GM12878 (cell line): ENCODE measurements around the gene PHF1. TPM values are rescaled to one million over a fixed set of nuclear protein-coding genes. Genes with fewer than 3 reads are reported as not detected.
A peak's percentile ranks its signal among the peaks of the same experiment; 100 is the strongest.

ENCODE experiments used
- ATF7 ChIP-seq: fragments of 450-650 bp; IDR thresholded peaks from 2 replicates; pipeline ENCODE4 v1.6.1; 2016; ENCODE audit warnings: low read depth, mild to moderate bottlenecking
- CBX3 ChIP-seq: fragments of 200-600 bp; sonication (generic); IDR thresholded peaks from 2 replicates; pipeline ENCODE4 v1.6.1; 2016; ENCODE audit warnings: low read depth, borderline replicate concordance
- E2F8 ChIP-seq: fragments of 450-650 bp; IDR thresholded peaks from 2 replicates; pipeline ENCODE4 v1.6.1; 2018; ENCODE audit warnings: mild to moderate bottlenecking, low read depth, moderate library complexity; ENCODE audit not compliant: partially characterized antibody
- IKZF1 ChIP-seq: fragments of 450-650 bp; conservative IDR thresholded peaks from 2 replicates; pipeline ENCODE4 v1.6.1; 2017; ENCODE audit warnings: antibody characterized with exemption, mild to moderate bottlenecking
- PAX5 ChIP-seq: IDR thresholded peaks from 2 replicates; pipeline ENCODE4 v1.6.1; 2011; ENCODE audit warnings: low read depth, low read length, borderline replicate concordance
- RELA ChIP-seq: fragments of 450-650 bp; IDR thresholded peaks from 2 replicates; pipeline ENCODE4 v1.8.0; 2014; ENCODE audit warnings: borderline replicate concordance; ENCODE audit not compliant: partially characterized antibody
- SKIL ChIP-seq: fragments of 450-650 bp; IDR thresholded peaks from 2 replicates; pipeline ENCODE4 v1.6.1; 2017; ENCODE audit warnings: mild to moderate bottlenecking, low read depth, inconsistent platforms; ENCODE audit not compliant: poor library complexity, severe bottlenecking
- SREBF2 ChIP-seq: IDR thresholded peaks from 2 replicates; pipeline ENCODE4 v1.6.1; 2012; ENCODE audit warnings: mild to moderate bottlenecking, low read length
- USF1 ChIP-seq: IDR thresholded peaks from 2 replicates; pipeline ENCODE4 v1.6.1; 2011; ENCODE audit warnings: borderline replicate concordance, low read depth, mild to moderate bottlenecking, moderate library complexity, mixed read lengths, low read length; ENCODE audit not compliant: insufficient read depth; ENCODE audit errors: extremely low read length
- YY1 ChIP-seq: IDR thresholded peaks from 2 replicates; pipeline ENCODE4 v1.6.1; 2011; ENCODE audit warnings: low read depth, mild to moderate bottlenecking, low read length
- ZBTB40 ChIP-seq: fragments of 450-650 bp; IDR thresholded peaks from 2 replicates; pipeline ENCODE4 v1.6.1; 2016; ENCODE audit warnings: mild to moderate bottlenecking, moderate library complexity, borderline replicate concordance
- ZNF592 ChIP-seq: fragments of 450-650 bp; IDR thresholded peaks from 2 replicates; pipeline ENCODE4 v1.6.1; 2017; ENCODE audit warnings: mild to moderate bottlenecking, moderate library complexity
- polyA plus RNA-seq, 11 experiments: library from polyadenylated mRNA; depleted of rRNA in 4 of 11; unstranded in 6 of 11; stranded (reverse) in 5 of 11; fragments of >200 nt; fragmentation: Nextera tagmentation in 4 of 11; fragmentation: Illumina TruSeq in 1 of 11; extraction: Ambion mirVana in 4 of 11; extraction: Trizol in 1 of 11; gene quantifications; 1 replicate in 1 of 11; 2 replicates in 10 of 11; pipeline versions ENCODE4 v1.2.1 to v1.2.3, GENCODE V29; 2011 to 2016; ENCODE audit warnings: inconsistent platforms in 2 of 11, missing spikeins in 2 of 11, low read depth in 1 of 11
- total RNA-seq, 4 experiments: library from RNA; depleted of rRNA in 3 of 4; stranded (reverse); fragments of >200 nt in 3 of 4; fragmentation: Illumina TruSeq in 1 of 4; extraction: Trizol in 1 of 4; gene quantifications; 2 replicates each; pipeline versions ENCODE4 v1.2.1 to v1.2.3, GENCODE V29; 2013 to 2021

The PHF1 gene
- total and polyA plus RNA-seq, 10 of the 15 experiments (the other 5 are each of a cell fraction or from before 2014, with no cell fraction given): 1.3 to 17.8 (median 6.2) TPM

- TF ChIP-seq ZNF592 (no peak), E2F8 (no peak), USF1 (no peak), SREBF2 (no peak), RELA (no peak), IKZF1 (peak; percentile 32), ZBTB40 (no peak), ATF7 (no peak), PAX5 (no peak), SKIL (no peak), CBX3 (no peak), YY1 (peak; percentile 47; the same call in 1 of the 2 replicates)
These were observed 15.1 kb downstream of the PHF1 start (continued) for GRCh38 chr6:33425668-33426577.
